HK-2 (cell line): ENCODE measurements around the gene AXIN1.

Source experiments
- DNase-seq: peaks from one replicate; pipeline ENCODE4 v3.0.0-alpha.2; 2018; ENCODE audit not compliant: unreplicated experiment

The AXIN1 gene

GRCh38 chr16:303760-304505 is 48.6 kb downstream of the AXIN1 start:
- no peak for DNase-seq

GRCh38 chr16:301950-302349 is 50.6 kb downstream of the AXIN1 start:
- DNase-seq, result no peak

GRCh38 chr16:301235-301634 is 51.3 kb downstream of the AXIN1 start:
- no peak for DNase-seq

- DNase-seq, result no peak
Measured at GRCh38 chr16:297832-298231, 54.7 kb downstream of the AXIN1 start.

GRCh38 chr16:296806-297510 is 55.6 kb downstream of the AXIN1 start:
- DNase-seq, result no peak

- no peak for DNase-seq
Measured at GRCh38 chr16:296276-296675, 56.2 kb downstream of the AXIN1 start.

GRCh38 chr16:293043-293775 is 59.3 kb downstream of the AXIN1 start:
- DNase-seq, result no peak

- DNase-seq, result no peak
Measured at GRCh38 chr16:291539-291938, 61.0 kb downstream of the AXIN1 start.

GRCh38 chr16:290681-291405 is 61.7 kb downstream of the AXIN1 start:
- no peak for DNase-seq

- DNase-seq, result no peak
Measured at GRCh38 chr16:290015-290680, 62.4 kb downstream of the AXIN1 start.

- no peak for DNase-seq
Measured at GRCh38 chr16:289395-289997, 63.0 kb downstream of the AXIN1 start.

GRCh38 chr16:287981-288920 is 64.3 kb downstream of the AXIN1 start:
- DNase-seq, result no peak

- no peak for DNase-seq
Measured at GRCh38 chr16:287298-287811, 65.2 kb downstream of the AXIN1 start.

GRCh38 chr16:286491-287297 is 65.8 kb downstream of the AXIN1 start:
- no peak for DNase-seq

- DNase-seq, result peak; percentile 73
Measured at GRCh38 chr16:285146-286055, 67.1 kb downstream of the AXIN1 start.

GRCh38 chr16:284204-285120 is 68.1 kb downstream of the AXIN1 start:
- no peak for DNase-seq
